Lower leg skin (tissue), 3 donors: Measurements from ENCODE around the gene TRAF3IP1.

ENCODE experiments used
- POLR2A ChIP-seq, 2 donors: fragments of 450-650 bp; IDR thresholded peaks; one replicate each; pipeline ENCODE4 v1.6.1; 2016 to 2017; ENCODE audit warnings: antibody characterized with exemption in 2 of 2, mild to moderate bottlenecking in 1 of 2, moderate library complexity in 1 of 2
- TF ChIP-seq, protein P1 (sequence below), 3 donors: fragments of 450-650 bp; IDR thresholded peaks; one replicate each; pipeline ENCODE4 v1.5.1; 2016; ENCODE audit warnings: antibody characterized with exemption in 3 of 3, mild to moderate bottlenecking in 3 of 3, moderate library complexity in 2 of 3

DNA sequence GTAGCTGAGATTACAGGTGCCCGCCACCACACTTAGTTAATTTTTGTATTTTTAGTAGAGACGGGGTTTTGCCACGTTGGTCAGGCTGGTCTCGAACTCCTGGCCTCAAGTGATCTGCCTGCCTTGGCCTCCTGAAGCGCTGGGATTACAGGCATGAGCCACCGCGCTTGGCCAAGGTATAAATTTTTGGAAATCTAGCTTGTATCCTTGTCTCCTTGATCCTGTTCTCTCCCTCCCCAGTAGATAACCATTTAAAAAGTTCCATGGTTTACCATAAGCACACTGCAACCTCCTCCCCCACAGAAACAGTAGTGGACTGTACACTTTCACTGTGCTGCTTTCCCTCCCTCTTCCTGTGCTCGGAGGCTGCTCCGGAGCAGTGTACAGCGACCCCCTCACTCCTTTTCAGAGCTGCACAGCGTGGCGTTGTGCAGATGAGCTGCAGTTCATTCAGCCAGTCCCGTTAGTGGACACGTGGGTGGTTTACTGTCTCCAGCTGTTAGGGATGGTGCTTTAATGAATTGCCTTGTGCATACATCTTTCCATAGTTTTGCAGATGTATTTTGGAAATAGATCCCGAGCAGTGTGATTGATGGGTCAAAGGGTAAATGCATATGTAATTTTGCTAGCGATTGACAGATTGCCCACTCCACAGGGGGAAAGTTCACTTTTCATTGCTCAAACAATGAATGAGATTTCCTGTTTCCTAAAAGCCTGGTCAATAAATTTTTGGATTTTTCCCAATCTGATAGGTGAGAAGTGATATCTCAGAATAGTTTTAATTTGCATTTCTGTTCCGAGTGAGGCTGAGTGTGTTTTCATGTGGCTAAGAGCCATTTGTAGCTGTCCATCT lies 121.2 kb downstream of the TRAF3IP1 start:
- TF ChIP-seq, protein P1, sequence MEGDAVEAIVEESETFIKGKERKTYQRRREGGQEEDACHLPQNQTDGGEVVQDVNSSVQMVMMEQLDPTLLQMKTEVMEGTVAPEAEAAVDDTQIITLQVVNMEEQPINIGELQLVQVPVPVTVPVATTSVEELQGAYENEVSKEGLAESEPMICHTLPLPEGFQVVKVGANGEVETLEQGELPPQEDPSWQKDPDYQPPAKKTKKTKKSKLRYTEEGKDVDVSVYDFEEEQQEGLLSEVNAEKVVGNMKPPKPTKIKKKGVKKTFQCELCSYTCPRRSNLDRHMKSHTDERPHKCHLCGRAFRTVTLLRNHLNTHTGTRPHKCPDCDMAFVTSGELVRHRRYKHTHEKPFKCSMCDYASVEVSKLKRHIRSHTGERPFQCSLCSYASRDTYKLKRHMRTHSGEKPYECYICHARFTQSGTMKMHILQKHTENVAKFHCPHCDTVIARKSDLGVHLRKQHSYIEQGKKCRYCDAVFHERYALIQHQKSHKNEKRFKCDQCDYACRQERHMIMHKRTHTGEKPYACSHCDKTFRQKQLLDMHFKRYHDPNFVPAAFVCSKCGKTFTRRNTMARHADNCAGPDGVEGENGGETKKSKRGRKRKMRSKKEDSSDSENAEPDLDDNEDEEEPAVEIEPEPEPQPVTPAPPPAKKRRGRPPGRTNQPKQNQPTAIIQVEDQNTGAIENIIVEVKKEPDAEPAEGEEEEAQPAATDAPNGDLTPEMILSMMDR (IDR thresholded peaks at IDR 0.05), result no peak
- TF ChIP-seq POLR2A (IDR thresholded peaks at IDR 0.05), result no peak
